DLD1 (cell line): ENCODE results near the gene DGCR2.
"Not testable (repeated sequence)": the region's sequence is repeated elsewhere in the genome, so short reads cannot be mapped to it uniquely, and the experiment has no call there.

Experiments
- in situ Hi-C: cut with HindIII; loops from 2 replicates; pipeline ENCODE4 v1.10.0; 2017; ENCODE audit warnings: low sequenced_read_pairs

Gene DGCR2

DNA sequence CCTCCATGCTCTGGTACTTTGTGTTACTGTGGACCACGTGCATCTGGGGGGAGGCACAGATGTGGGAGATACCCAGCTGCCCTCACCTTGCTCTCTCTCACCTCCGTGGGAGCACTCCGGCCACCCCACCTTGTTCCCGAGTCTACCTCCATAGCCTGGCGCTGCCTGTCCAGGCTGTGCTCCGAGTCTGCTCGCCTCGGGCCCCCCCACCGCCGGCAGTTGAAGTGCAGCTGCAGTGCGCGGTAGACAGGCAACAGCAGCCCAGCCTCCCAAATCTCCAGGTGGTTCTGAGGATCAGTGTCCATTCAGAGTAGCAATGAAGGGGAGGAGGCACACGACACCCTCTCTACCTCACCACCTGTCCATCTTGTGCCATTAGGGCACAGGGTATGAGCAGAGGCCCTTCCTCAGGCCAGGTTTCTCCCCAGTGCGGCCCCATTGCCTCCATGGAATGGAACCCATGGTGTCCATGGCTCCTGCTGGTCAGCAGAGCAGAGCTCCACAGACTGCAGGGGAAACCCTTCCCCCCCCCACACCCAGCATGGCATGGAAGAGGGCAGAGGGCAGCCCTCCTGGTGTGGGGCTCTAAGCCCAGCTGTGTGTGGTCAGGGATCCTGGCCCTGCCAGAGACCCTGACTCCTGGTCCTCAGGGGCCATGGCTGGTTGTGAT lies 89.2 kb downstream of the DGCR2 start:
- in situ Hi-C loops: not testable (repeated sequence)

DNA sequence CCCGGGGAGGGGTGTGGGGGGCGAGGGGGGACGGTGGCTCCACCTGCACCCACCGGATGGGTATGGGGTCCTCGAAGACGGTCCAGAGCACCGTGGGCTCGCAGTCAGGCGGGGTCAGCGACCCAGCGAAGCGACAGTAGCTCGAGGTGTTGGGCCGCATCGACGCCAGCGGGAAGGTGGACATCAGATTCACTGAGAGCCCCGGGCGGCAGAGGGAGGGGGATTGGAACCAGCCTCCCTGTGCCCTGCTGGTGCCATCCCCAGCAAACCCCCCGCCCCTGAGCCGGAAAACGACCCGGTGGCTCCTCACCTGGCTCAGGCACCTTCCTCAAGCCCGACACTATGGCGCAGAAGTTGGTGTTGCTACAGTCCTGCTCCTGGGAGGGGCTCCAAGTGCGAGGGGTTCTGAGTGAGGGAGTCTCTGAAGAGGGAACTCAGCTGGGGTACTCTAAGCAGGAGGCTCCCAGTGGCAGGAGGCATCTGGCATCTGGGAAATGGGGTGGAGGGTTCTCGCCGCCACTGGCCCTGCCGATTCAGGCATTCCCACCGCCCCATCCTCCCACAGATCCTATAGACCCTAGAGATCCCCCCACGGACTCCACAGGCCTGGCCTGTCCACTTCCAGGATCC lies 89.9 kb downstream of the DGCR2 start:
- in situ Hi-C loops: not testable (repeated sequence)

DNA sequence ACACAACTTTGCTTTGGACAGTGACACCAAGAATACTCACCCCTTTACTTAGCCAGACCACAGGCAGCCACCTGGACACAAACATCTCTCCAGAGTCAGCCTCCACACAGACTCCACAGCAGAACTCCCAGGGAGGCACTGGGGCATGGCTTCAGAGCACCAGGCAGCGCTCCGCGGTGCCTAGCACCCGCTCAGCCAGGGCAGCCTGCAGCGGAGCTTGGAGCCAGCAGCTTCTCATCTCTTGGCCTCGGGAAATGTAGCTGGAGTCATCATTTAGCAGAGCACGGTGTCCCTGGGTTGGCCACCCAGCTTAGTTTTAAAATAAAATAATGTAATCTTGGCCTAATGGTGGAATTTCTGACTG lies 91.3 kb downstream of the DGCR2 start:
- in situ Hi-C loops: not testable (repeated sequence)

DNA sequence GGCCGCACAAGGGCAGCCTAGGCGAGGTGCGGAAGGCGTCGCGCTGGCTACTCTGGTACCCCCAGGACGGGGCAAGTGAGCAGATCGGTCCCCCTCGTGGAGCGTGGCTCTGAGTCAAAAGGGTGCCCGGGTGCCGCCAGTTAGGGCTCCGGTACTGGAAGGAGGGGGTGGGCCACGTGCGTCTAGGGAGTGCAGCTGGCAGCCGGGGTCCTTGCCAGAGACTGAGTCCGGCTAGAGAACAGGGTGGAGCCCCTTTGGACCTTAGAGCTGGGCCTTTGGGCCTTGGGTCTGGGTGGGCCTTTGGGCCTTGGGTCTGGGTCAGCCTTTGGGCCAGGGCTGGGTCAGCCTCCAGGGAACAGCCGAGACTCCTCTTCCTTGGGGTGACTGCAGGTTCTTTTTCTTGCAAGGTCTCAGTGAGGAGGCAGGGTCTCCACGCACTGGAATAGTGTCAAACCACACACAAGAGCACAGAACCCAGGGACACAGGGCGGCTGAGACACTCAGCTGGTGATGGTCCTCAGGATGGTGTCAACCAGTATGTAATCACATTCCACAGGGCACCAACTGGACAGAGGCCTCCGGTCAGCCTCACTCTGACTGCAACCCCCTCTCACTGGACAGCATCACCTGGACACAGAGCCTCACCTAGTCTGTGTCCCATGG lies 91.9 kb downstream of the DGCR2 start:
- in situ Hi-C loops: not testable (repeated sequence)

DNA sequence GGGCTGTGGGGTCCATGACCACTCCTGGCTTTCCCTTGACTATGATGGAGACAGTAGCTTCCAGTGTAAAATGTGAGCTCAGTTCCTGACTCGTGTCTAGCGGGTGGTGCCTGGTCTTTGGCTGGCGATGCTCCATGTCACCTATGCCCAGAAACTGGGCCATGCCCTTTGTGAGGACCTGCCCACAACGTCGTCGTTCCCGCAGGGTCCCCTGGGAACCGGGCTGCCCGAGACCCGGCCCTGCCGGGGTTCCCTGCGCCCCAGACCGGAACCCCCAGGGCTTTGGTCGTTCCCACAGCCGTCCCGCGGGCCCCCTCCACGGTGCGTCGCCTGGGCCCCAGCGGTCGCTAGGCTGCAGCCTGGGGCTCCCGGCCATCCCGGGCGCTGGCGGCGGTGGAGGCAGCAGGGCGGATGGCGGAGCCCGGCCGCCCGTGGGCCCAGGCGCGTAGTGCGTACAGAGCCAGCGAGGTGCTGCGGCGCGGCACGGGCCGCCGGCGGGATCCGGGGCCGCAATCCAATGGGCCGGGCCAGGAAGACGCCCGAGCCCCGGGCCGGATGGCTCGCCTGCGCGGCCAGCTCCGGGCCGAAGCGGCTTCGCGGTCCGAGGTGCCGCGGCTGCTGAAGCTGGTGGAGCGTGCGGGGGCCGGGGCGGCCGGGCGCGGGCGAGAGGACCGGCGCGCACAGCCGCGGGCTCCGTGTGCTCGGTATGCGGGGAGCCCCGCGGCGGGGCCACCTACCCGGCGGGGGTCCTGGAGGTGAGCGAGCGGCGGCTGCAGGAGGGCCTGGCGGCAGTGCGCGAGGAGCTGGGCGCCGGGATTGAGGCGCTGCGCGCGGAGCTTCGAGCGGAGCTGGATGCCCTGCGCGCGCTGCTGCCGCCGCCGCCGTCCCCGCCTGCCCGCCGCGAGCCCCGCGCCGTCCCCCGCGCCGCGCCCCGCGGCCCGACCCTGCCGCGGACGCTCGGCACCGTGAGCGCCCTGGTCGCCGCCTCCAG lies 92.8 kb downstream of the DGCR2 start:
- in situ Hi-C loops: not testable (repeated sequence)

DNA sequence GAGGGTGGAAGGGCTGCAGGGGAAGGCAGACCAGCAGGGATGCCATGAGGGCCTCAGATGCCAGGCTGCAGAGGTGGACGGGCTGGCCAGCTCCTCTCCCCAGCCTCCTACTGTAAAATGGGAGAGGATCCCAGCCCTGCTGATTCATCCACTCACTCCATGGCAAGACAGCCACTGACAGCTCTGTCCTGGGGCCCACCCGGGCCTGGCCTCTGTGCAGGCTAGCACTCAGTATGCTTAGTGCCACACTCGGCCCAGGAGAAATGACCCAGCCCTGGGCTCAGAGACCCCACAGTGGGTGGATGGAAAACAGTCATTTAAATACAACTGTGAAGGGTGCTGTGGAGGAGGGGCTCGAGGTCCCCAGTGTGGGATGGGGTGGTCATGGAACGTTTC lies 94.2 kb downstream of the DGCR2 start:
- in situ Hi-C loops: not testable (repeated sequence)

DNA sequence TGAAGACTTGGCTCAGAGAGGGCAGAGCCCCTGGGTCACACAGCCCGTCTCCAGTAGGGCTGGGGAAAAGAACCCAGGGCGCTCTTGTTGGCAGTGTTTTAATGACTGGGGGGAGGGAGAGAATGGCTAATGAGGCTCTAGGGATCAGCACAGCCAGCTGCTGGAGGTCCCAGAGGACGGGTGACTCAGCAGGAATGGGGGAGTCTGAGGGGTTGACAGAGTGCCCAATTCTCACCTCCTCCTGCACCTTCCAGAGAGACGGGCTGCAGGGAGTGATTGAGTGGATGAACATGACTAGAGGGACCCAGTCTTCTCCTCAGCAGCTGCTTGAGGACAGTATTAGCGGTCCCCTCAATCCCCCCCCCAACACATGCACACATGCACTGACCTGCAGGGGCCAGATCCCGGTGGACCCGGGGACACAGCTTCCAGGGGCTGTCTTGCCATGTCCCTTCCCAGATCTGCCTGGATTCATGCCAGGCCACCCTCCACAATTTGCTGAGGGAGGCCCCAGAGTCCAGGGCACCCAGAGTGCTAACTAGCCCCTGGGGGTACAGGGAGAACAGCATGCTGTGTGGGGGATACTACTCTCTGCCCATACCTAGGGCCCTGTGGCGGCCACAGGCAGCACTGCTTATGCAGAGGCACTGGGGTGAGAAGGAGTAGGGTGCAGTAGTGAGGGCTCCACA lies 94.7 kb downstream of the DGCR2 start:
- in situ Hi-C loops: not testable (repeated sequence)

DNA sequence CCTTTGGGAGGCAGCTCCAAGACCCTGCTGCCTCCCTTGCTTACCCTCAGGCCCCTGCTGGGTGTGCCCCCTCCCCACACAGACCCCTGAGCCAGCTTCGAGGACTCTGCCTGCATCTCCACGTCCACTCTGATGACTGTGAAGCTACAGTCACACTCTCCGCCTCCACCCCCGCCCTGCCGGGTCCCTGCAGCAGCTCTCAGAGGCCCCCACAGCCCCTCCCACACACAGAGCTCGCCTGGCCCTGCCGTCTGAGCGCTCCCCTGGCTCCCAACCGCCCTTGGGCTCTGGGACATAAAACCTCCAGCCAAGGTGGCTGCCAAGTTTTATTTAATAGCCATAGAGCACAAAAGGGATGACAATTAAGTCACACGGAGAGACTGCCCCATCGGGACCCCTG lies 96.1 kb downstream of the DGCR2 start:
- in situ Hi-C loops: not testable (repeated sequence)

DNA sequence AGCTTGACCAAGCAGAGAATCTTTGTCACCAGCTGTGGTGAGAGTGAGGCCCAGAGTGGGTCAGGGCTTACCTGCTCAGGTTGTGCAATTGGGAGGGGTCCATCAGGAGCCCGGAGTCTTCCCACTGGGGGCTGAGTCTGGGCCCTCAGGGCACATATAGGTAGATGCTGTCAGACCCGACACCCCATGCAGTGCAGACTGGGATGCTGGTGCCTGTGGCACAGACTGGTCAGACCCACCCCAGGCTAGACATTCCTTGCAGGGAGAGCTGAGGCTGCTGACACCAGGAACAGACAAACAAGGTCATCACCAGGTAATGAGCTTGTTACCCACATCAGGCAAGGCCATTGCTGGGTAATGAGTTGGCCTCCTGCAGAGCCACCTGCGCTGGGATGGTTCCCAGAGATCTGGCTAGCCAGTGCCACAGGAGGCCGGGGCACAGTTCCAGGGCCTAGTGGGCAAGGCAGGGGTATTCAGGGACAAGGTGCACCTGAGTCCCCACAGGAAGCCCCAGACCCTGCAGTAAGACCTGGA lies 97.2 kb downstream of the DGCR2 start:
- in situ Hi-C loops: not testable (repeated sequence)

DNA sequence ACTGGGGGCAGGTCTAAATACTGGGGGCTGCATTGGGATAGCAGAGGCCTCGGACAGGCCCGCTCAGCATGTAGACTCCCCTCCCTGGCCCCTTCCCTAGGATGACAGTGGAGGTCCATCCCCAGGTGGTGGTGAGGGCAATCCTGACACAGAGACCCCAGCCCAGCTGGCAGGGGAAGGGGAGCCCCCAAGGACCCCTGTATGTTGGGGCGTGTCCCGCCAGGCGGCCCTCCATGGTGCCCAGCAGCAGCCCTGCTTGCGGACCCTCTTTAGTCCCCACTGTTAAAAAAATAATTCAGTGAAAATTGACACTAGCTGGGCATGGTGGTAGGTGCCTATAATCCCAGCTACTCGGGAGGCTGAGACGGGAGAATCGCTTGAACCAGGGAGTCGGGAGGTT lies 98.3 kb downstream of the DGCR2 start:
- in situ Hi-C loops: not testable (repeated sequence)

DNA sequence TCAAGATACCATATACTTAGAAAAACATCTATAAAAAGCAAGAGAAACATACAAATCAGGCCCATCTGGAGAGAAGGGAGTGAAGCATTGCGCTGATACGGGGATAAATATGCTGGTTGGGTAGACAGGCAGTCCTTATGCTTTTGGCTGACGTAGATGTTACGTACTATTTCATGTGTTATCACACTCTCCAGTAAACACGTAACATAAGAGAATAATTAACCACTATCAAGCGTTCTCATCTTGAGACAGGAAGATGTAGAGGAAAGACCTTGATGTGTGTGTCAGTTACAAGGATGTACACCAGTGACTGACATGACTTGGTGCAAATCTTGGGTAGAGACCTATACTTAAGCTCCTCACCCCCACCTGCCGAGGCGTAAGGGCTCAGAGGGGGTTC lies 99.5 kb downstream of the DGCR2 start:
- in situ Hi-C loops: no loop called here

DNA sequence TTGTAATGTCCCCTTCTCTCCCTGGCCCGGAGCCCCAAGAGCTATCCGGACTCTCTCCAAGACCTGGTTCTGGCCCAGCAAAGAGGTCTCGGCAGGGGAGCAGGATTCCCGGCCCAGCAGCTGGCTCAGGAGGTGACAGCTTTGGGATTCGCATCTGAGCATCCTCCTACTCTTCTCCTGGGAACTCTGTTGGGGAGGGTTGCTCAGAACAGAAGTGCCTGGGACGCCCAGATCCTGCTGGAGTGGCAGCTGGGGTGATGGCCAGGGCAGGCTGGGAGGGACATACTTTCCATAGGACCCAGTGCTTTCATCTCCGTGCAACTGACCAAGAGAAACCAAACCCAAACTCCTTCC lies 102.6 kb downstream of the DGCR2 start:
- in situ Hi-C loops: no loop called here

DNA sequence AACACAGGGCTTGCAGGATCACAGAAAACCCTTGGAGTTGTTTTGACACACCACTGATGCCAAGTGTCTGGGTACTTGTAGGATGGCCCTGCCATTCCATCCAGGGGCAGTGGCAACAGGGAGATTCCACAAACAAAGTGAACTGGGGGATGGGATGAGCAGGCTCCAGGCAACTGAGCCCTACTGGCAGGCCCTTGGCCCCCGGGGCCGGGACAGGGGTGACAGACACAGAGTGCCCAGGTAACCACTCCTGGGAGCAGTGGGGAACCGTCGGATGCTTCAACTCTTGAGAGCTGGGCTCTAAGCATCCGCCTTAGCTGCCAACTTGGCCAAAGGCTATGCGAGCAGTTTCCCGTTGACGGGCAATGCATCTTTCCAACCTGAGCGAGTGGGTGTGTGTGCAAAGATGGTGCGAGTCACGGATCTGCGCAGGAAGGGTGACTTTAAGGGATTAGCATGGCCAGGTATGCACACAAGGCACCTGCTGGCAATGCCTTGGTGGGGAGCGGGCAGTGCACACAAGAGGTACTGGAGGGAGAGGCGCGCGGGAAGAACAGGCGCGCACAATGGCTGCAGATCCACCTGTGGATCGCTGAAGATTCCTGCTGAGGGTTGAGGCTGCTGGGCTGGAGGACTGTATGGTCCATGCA lies 103.1 kb downstream of the DGCR2 start:
- in situ Hi-C loops: no loop called here

DNA sequence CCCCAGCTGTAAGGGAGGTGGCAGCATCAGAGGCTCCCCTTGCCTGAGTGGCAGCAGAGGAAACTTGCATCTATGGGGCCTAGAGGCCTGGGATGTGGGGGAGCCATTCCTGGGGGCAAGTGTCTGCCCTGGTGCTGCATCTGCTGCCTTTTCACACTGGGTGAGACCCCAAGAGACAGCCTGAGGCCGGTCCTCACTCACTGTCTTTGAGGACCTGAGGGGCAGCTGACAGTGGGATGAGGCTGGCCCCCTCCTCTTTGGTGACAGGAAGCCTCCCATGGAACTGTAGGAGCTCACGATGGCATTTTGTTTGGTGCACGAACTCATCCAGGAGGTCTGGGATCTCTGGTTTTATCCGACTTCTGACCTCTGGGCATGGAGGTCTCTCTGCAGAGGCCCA lies 104.0 kb downstream of the DGCR2 start:
- in situ Hi-C loops: no loop called here

DNA sequence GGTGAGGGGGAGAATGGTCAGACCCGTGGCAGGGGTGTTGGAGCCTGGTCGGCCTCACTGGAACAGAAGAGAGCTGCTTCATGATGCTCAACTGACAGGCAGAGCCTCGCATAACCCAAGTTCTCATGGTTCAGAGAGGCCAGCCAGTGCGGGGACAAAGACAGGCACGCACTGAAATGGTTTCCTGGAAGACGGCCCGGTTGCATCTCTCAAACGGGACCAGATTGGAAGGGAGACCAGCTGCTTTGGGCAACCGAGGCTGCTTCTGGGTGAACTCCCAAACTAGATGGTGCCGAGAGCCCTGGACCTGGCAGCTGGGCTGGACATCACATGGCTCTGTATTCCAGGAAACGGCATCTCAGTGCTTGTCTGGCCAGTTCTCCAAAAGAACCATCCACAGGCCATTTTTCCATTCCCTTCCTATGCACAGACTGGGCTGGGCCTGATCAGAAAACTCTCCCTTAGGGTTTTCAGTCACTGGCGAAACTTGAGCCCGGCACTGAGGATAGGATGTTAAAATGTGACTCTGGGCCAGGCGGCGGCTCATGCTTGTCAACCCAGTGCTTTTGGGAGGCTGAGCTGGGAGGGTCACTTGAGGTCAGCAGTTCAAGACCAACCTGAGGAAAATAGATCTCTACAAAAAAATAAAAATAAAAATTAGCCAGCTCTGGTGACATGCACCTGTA lies 106.0 kb downstream of the DGCR2 start:
- in situ Hi-C loops: no loop called here

DNA sequence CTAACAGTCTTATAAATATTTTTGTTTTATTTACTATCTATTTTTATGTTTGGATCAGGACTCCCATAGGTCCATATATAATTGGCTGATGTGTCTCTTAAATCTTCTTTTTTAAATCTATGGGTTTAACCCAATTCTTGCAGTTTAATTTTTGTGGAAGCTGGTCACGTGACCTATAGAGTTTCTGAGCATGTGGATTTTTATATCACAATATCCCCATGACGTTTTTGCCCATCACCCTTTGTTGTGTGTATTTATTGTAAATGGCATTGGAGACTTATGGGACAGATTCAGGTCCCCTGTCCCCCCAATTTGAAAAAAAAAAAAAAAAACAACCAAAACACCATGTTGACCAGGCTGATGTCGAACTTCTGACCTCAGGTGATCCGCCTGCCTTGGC lies 107.3 kb downstream of the DGCR2 start:
- in situ Hi-C loops: no loop called here

DNA sequence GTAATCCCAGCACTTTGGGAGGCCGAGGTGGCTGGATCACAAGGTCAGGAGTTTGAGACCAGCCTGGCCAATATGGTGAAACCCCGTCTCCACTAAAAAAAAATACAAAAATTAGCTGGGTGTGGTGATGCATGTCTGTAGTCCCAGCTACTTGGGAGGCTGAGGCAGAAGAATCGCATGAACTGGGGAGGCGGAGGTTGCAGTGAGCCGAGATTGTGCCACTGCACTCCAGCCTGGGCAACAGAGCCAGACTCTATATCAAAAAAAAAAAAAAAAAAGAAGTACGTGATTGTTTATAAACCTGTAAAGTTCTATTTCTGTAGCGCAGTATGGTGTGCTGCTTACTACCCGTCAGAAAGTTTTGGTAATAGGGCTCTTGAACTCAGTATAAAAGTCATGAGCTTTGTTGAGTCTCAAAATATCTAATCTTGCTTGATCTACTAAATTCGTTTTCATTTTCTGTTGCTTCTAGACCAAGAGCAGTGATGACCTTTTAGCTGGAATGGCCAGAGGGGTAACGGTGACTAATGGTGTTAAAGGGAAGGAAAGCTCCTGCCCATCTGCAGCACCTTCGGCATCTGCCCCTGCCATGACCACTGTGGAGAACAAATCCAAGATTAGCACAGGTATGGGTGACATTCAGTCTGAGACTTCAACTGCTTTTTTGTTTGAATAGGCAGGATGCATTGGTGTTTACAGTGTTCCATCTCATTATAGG lies 108.2 kb downstream of the DGCR2 start:
- in situ Hi-C loops: not testable (repeated sequence)

DNA sequence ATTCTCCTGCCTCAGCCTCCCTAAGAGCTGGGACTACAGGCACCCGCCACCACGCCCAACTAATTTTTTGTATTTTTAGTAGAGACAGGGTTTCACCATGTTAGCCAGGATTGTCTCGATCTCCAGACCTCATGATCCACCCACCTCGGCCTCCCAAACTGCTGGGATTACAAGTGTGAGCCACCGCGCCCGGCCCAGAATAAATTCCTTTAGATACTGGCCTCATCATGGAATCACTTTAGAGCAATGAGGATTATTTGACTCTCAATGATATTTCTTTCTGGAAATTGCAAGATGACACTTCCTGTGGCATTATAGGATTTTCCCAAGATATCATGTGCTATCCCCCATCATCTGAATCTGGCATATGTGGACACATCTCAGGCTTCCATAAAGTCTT lies 108.8 kb downstream of the DGCR2 start:
- in situ Hi-C loops: not testable (repeated sequence)
